GM19452 (cell line): ENCODE data around the gene SPATA9.

Experiments
- ATAC-seq: cut with Tn5 transposase; IDR thresholded peaks from one replicate; pipeline ENCODE4 v1.9.1; 2021; ENCODE audit not compliant: unreplicated experiment

Gene SPATA9

DNA sequence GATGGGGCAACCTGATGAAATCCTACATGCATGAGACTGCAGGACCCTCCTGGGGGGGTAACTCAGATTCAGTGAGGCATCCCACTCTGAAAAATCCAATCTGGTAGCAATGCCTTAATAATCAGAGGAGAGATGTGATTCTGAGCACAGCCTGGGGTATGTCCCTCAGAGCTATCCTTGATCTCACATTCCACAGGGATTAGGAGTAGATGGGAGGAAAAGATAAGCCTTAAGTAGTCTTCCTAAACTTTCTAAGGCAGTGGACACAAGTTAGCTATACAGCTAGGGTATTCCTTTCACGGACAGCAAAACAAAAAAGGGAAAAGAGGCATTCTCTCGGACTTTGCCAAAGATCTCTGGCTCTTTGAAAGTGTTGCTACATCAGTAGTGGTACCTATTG, 3.9 kb upstream of the SPATA9 start:
- no peak for ATAC-seq

DNA sequence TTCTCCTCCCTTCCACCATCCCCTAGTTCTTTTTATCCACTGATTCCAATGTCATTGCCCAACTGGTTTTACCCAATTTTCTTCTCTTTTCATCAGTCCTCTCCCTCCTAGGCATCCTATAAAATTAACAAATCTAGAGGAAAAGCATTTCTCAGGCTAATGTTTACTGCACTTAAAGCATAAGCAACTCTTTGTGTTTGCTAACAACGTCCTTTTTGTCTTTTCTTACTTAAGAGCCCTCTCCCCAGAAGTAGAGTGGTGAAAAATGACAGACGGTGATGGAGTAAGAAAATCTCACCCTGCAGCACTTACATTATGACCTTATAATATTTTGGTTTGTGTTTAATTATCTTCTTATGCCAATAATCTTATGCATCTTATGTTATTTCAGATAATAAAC, 1.6 kb upstream of the SPATA9 start:
- ATAC-seq, result no peak

DNA sequence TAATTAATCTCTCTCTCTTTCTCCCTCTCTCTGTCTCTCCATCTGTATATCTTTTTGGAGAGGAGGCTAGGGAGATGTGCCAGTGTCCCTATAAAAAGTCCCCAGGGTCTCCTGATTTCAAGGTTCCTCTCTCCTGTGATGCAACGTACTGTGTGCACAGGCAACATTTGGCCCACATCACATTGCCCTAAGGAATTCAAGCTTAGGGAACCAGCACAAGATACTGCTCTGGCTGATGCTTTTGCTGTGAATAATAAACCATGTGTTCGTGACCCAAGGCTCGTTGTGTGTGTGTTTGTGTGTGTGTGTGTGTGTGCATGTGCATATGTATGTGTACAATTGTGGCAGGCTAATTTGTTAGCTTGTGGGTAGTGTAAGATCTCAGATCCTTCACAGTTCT, 9.7 kb downstream of the SPATA9 start:
- no peak for ATAC-seq

DNA sequence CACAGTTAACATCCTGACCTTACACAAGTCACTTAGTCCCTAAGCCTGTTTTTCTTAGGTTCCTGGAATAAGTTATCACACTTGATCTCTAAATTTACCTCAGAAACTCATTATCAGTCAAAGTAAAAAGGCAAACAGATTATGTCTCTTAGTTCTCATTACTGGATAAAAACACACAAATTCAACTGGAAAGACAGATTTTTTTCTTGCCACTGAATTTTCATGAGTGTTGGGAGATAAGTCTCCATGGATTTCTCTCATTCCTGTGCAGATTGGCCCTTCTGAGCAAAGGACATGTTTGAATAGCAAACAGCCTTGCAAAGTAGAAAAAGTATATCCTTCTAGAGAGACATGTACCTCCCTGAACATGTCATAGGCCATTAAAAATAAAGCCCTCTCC, 10.2 kb downstream of the SPATA9 start:
- no peak for ATAC-seq

DNA sequence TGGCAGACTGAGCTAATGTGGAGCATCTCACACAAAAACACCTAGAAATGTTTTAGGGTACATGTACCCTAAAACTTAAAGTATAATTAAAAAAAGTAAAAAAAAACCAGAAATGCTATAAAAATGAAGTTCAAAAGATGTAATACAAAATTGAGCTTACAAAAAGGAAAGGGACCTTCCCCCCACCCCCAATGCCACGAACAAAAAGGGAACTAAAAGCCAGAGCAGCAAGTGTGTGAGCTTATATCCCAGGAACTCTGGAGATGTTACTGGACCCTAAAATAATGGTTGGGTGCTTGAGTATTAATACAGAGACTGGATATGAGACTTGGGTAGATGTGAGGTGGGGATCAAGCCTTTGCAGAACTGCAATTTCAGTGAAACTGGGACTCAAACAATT, 11.0 kb downstream of the SPATA9 start:
- no peak for ATAC-seq

DNA sequence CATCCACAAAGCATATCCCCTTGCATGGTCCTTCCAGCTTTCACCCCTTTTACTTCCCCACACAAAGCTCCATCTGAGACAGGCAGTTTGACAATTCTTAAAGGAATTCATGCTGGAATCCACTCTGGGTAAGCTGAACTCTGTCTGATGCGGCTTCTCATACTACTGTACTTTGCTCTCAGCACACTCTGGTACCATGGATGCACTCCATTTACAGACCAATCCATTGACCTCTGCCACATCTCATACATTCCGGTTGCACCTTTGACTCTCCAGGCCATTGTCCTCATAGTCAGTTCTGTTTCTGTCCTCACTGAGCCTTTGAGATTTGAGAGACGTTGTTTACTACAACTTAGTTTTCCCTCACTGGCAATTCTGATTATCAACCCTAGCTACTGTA, 12.2 kb downstream of the SPATA9 start:
- ATAC-seq, result no peak

DNA sequence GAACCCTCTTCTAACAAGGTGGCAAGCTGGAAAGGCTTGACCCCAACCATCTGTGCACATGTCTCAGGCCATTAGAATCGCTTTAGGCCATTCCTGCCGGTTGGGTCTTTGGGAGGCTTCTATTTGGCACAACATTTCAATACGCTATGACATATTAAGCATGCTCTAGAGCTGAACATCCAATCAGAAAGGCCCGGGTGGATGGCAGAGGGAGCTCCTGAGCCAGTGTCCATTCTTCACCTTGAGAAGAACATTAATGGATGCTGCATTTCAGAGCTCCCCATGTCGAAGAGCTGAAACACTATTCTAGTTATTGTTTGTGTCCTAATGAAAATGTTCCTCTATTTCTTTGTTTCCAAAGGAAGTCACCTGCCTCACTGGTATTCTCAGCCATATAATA, 12.8 kb downstream of the SPATA9 start:
- no peak for ATAC-seq

DNA sequence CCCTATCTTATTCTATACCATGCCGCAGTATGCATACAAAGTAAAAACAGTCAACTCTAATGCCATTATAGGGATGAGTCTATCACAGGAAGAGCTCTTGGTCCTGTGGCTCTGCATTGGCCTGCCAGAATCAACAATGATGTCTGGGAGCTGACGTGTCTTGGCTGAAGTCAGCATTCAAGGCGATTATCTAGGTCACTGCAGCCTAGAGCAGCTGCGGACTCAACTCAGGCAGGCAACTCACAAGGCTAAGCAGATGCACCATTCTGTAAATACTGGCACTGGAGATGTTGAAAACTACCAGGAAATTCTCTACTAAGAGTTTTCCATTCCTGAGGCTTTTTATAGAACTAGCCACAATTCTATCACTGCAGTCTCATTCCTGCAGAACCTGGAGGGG, 13.3 kb downstream of the SPATA9 start:
- no peak for ATAC-seq

DNA sequence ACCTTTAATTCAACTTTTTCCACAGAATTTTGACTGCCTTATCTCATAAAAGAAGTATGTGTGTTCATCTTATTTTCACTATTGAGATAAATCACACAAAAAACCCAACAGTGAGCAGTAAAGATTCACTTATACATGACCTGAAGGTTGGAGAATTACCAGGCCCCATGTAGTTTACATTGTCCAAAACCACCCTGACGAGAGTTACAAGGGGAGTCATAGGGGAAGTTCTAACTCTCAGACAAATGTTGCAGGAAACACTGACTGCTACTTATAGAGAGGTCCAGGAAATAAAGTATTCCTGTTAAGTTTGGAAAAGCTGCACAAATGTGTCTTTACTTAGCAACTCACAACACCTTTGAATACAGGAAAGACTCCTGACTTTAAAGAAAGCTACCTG, 14.1 kb downstream of the SPATA9 start:
- ATAC-seq, result no peak

DNA sequence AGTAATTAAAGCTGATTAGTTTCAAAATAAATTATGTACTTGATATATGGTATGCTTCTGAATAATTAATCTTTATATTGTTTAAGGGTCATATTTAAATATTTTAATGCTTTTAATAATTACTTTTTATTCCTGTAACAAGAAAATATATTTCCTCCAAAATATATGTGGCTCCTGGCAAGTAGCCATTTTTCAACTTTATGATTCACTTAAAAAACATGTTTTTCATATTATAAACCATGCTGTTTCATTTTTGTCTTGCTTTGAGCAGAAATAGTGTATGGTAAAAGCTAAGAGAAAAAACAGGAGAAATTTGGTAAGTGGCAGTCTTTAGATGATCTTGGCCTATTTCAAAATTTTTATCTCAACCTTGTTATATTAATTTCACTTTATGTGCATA, 14.6 kb downstream of the SPATA9 start:
- ATAC-seq, result no peak

DNA sequence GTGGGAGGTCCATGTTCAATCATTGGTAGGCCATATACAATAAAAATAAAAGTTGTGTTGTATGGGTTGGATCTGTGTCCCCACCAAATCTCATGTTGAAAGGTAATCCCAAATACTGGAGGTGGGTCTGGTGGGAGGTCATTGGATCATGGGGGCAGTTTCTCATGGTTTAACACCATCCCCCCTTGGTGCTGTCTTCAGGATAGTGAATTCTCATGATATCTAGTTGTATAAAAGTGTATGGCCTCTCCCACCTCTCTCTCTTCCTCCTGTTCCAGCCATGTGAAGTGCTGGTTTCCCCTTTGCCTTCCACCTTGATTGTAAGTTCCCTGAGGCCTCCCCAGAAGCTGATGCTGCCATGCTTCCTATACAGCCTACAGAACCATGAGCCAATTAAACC, 15.1 kb downstream of the SPATA9 start:
- ATAC-seq, result no peak

DNA sequence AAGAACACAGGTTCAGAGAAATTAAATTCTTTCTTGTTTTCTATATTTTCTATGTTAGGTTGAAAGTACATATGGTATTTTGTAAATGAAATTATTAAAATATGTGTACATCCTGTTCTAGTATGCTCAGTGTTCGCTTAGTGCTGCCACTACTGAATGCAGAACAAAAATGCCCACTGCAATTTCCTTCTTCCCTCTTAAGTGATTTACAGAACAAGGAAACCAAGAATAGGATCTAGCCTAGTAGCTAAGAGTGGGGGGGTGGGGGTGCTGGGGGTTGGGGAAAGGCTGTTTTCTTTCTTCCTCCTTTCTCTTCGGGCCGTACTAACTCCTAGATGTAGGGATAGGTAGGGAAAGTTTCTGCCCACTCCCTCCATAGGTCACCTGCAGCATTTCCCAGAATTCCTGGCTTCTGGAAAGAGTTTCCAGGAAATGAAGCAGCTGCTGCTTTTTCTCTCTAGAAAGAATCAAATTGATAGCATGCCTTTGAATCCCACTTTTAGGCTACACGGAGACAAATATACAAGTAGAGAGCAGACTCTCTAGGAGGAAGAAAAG, 15.7 kb downstream of the SPATA9 start:
- no peak for ATAC-seq

DNA sequence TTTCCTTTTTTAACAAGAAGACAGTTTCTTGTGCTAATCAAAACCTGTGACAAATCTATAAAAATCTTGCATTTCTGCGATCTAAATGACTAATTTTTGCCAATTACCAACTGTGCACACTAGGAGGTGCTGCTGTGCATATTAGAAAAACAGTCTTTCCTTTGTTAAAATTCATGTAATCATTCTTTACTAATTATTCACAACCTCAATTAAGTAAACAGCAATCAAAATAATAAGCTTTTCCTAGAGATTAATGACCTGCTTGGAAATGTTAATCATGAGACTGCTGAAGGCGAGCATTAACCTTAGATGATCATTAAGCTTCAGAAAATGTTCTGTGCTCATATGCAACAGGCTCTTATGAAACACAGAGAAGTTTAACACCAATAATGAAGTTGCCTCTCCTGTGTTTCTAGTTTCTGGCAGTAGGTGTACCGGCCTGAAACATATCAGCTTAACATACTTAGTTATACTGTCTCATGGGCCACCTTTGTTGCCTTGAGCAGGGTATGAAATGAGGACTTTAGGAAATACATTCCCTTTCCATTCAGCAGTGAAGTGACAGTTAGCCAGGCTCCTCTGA, 18.5 kb downstream of the SPATA9 start:
- no peak for ATAC-seq

DNA sequence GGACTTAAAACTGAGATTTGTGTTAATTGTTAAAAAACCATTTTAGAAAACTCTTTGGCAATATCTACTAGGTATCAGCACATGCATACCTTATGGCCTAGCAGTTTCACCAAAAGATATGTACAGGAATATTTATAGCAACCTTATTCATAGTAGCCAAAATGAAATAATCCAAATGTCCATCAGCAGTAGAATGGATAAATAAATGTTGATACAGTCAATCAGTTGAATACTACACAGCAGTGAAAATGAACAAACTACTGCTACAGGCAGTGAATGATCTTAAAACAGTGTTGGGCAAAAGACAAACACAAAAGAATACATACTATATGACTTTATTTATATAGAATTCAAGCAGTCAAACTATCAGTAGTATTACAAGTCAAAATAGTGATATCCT, 19.8 kb downstream of the SPATA9 start:
- no peak for ATAC-seq

DNA sequence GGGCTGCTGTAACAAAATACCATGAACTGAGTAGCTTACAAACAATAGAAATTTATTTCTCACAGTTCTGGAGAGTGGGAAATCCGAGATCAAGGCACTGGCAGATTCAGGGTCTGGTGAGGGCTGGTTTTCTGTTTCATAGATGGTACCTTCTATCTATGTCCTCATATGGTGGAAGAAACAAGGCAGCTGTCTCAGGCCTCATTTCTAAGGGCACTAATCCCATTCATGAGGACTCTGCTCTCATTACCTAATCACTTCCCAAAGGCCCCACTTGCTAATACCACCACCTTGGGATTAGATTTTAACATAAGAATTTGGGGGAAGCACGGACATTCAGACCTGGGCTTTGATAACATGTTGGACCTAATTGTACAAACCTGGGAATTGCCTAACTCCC, 22.7 kb downstream of the SPATA9 start:
- no peak for ATAC-seq

DNA sequence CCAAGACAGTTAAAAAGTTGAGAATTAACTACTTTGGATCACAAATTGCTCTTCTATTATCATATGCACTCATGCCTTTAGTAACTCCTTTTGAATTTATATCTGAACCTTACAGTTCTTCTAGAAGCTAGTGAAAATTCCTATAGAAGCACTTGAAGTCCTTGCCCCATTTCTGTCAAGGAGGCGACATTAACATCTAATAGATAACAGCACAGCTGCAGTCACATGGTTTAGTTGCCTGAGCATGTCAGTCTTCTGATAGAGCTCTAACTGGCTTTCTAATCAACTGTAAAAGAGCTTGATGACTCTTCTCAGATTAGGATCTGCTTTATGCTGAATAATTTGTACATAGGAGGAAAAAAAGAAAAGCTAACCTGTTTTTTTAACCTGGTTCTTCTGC, 27.2 kb downstream of the SPATA9 start:
- no peak for ATAC-seq

DNA sequence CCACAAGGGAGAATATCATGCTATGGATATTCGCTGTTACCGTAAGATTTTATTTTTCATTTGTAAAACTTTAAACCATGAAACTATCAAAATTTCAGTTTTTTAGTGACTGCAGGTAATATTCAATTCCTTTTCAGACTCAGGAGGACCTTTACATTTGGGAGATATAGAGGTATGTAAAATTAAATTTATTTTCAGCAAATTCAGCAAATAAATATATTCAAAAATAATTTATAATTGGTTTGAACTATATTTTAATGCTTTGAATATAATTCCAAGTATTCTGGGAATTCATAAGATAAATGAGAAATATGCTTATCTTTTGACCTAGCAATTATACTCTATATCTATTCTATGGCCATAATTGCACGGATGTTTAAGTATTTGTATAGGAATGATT, 28.6 kb downstream of the SPATA9 start:
- no peak for ATAC-seq

DNA sequence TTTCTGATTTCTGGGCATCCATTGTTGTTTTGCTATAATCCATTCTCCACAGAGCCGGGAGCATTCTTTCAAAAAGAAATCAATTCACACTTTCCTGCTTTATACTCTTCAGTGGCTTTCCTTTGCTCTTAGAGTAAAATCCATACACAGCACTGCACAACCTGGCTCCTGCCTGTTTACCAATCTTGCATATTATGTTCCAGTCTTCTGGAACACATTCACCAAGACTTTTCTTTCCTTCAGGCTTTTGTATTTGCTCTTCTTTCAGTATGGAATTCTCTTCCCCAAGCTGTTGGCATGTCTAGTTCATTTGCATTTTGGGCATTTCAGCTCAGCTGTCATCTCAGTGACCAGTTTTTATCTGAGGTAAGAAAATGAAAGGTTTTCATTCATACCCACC, 29.9 kb downstream of the SPATA9 start:
- ATAC-seq, result no peak

DNA sequence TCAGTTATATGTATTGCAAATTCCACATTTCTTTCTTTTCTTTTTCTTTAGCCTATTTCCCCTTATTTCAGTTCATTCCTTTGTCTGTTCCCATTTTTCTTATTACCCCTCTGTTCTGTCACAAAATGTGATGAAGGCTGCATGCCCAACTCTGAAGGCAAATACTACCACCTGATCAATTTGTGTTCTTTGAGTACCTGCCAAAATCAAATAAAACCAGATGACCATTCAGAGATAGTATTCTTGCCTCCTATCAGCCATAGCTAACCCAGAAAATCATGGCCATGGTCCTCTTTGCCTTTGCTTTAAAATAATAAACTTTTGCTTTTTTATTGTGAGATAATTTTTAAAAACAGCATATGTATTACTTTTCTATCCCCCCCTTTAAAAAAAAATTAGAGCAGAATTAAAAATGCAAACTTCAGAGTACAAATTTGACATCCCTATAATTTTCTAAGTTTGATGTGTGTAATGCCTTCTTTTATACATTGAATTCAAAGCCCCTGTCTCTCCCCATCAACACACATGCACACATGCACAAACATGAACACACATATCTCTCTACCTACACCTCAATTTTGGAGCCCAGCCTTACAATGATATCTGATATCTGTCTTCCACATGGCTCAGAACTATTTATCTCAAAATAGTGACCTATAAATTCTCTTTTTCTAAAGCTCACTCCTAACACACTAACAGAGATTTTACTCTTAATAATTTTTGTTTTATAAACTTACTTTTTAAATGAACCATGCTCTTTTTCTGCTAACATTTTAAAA, 32.8 kb downstream of the SPATA9 start:
- no peak for ATAC-seq

DNA sequence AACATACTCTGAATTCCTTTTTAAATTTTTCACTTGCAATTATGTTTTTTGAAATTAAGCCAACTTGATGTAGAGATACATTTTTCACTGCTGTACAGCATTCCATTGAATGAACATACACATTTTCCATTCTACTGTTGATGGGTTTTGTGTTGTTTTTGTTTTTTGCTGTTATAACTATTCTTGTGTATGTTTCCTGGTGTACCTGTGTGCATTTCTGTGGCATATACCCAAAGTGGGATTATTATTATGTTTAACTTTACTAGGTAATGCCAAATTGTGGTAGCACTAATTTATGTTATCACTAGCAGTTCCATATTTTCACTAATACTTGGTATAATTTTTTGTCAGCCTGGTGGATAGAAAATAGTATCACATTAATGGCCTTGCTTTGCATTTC, 33.5 kb downstream of the SPATA9 start:
- no peak for ATAC-seq

DNA sequence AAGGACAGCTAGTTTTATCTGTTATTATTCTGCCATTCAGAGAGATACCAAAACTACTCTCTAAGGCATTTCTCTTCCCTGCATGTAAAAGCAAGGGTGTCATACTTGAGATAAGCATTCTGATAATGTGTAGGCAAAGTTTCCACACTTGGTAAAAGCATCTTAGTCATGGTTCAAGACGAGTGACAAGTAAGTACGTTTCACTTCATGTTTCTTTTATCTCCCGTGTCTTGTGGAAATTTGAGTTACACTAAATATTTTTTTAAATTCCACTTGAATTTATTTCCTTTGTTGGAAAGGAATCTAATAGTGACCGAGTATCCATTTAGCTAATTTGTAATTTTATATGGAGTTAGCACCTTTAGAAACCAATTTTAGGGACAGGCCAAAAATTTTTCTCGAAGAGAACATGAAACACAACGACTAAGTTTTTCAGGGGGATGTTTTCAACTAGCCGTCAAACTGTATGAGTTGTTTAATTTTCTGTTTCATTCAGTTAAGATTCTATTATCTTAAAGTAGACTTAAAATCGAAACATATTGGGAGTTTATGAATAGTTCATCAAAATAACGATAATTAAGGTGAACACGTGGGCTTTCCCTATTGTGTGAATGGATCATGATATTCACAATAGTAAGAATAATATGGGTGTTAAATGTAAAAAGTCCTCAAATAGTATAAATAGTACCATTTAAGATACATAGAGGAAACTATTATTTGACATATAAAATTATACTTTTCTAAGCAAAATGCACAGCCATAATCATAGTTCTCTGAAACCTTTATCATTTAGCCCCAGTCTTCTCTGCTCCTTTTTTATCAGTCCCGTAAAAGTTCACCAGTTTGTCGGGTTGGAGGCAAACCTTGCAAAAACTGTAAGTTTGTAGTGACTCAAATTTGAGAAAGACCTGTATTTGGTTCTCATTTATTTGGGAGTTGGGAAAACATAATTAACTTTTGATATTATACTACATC, 34.6 kb downstream of the SPATA9 start:
- no peak for ATAC-seq
